Loucy (cell line): ENCODE measurements around the gene PITX1.

ENCODE experiments used
- H2AFZ ChIP-seq: fragments of 200-600 bp; sonication (generic); 2 replicates; pipeline ENCODE4 v1.6.0; 2016; ENCODE audit warnings: antibody characterized with exemption, mild to moderate bottlenecking, low read length, moderate library complexity
- H3F3A ChIP-seq: fragments of 200-600 bp; 2 replicates; pipeline ENCODE4 v1.6.0; 2016; ENCODE audit warnings: antibody characterized with exemption, low read depth, mild to moderate bottlenecking
- H3K27me3 ChIP-seq: fragments of 200-600 bp; sonication (generic); 2 replicates; pipeline ENCODE4 v1.6.1; 2014; ENCODE audit warnings: low read length, mild to moderate bottlenecking; ENCODE audit not compliant: insufficient read depth, poor library complexity, severe bottlenecking
- H3K36me3 ChIP-seq: fragments of 200-600 bp; sonication (generic); 2 replicates; pipeline ENCODE4 v1.6.1; 2016; ENCODE audit warnings: low read length; ENCODE audit not compliant: insufficient read depth
- H3K4me1 ChIP-seq: fragments of 200-600 bp; sonication (generic); 2 replicates; pipeline ENCODE4 v1.5.1; 2014; ENCODE audit warnings: low read length, mild to moderate bottlenecking; ENCODE audit not compliant: insufficient read depth, poor library complexity, severe bottlenecking
- H3K4me2 ChIP-seq: fragments of 200-600 bp; sonication (generic); 2 replicates; pipeline ENCODE4 v1.6.0; 2014; ENCODE audit warnings: antibody characterized with exemption, low read length, low read depth, mild to moderate bottlenecking; ENCODE audit not compliant: poor library complexity, severe bottlenecking
- H3K4me3 ChIP-seq: fragments of 200-600 bp; sonication (generic); 2 replicates; pipeline ENCODE4 v1.5.1; 2014; ENCODE audit warnings: low read length, mild to moderate bottlenecking, mixed read lengths; ENCODE audit not compliant: poor library complexity, severe bottlenecking
- H3K79me2 ChIP-seq: fragments of 200-600 bp; sonication (generic); 2 replicates; pipeline ENCODE4 v1.6.1; 2014; ENCODE audit warnings: low read length; ENCODE audit not compliant: insufficient read depth
- H3K9ac ChIP-seq: fragments of 200-600 bp; sonication (generic); 2 replicates; pipeline ENCODE4 v1.6.0; 2014; ENCODE audit warnings: mild to moderate bottlenecking, low read depth, low read length, moderate library complexity; ENCODE audit not compliant: poor library complexity, severe bottlenecking
- H3K9me2 ChIP-seq: fragments of 200-600 bp; sonication (generic); replicated peaks from 2 replicates; pipeline ENCODE4 v1.6.1; 2016; ENCODE audit warnings: low read depth, low read length, mixed read lengths
- H3K9me3 ChIP-seq: fragments of 200-600 bp; sonication (generic); 2 replicates; pipeline ENCODE4 v1.6.1; 2014; ENCODE audit warnings: mild to moderate bottlenecking, antibody characterized with exemption, low read length, low read depth; ENCODE audit not compliant: insufficient read depth
- H4K20me1 ChIP-seq: fragments of 200-600 bp; sonication (generic); 2 replicates; pipeline ENCODE4 v1.6.0; 2014; ENCODE audit warnings: antibody characterized with exemption, low read length, mild to moderate bottlenecking; ENCODE audit not compliant: insufficient read depth, poor library complexity, severe bottlenecking
- EZH2phosphoT487 ChIP-seq: fragments of 200-600 bp; IDR thresholded peaks from 2 replicates; pipeline ENCODE4 v1.6.1; 2018; ENCODE audit warnings: antibody characterized with exemption, mild to moderate bottlenecking, moderate library complexity, borderline replicate concordance
- TF ChIP-seq, protein P1 (sequence below): fragments of 200-600 bp; sonication (generic); conservative IDR thresholded peaks from 2 replicates; pipeline ENCODE4 v1.5.1; 2014; ENCODE audit warnings: mild to moderate bottlenecking, antibody characterized with exemption, low read length

PITX1 gene

GRCh38 chr5:135015942-135016341, 18.1 kb downstream of the PITX1 start:
- H3K79me2 ChIP-seq = no peaks in the 10 kb centered on the region
- H3K4me1 ChIP-seq = peaks cover 5% of the 10 kb centered on the region
- no peaks in the 10 kb centered on the region for H3K36me3 ChIP-seq
- H3K9me3 ChIP-seq = no peaks in the 10 kb centered on the region
- H3K9ac ChIP-seq = no peak overlapping the region
- H3F3A ChIP-seq = no peaks in the 10 kb centered on the region
- no peak overlapping the region for H2AFZ ChIP-seq
- H3K4me2 ChIP-seq = no peak overlapping the region
- no peaks in the 10 kb centered on the region for H3K9me2 ChIP-seq
- no peaks in the 10 kb centered on the region for H4K20me1 ChIP-seq
- no peak for TF ChIP-seq EZH2phosphoT487
- TF ChIP-seq, protein P1, sequence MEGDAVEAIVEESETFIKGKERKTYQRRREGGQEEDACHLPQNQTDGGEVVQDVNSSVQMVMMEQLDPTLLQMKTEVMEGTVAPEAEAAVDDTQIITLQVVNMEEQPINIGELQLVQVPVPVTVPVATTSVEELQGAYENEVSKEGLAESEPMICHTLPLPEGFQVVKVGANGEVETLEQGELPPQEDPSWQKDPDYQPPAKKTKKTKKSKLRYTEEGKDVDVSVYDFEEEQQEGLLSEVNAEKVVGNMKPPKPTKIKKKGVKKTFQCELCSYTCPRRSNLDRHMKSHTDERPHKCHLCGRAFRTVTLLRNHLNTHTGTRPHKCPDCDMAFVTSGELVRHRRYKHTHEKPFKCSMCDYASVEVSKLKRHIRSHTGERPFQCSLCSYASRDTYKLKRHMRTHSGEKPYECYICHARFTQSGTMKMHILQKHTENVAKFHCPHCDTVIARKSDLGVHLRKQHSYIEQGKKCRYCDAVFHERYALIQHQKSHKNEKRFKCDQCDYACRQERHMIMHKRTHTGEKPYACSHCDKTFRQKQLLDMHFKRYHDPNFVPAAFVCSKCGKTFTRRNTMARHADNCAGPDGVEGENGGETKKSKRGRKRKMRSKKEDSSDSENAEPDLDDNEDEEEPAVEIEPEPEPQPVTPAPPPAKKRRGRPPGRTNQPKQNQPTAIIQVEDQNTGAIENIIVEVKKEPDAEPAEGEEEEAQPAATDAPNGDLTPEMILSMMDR = no peak
- H3K4me3 ChIP-seq = no peak overlapping the region
- H3K27me3 ChIP-seq = no peaks in the 10 kb centered on the region

- H4K20me1 ChIP-seq = no peaks in the 10 kb centered on the region
- H3K4me2 ChIP-seq = no peak overlapping the region
- H3F3A ChIP-seq = no peaks in the 10 kb centered on the region
- H3K36me3 ChIP-seq = no peaks in the 10 kb centered on the region
- TF ChIP-seq EZH2phosphoT487 = no peak
- TF ChIP-seq, protein P1 = no peak
- H3K4me3 ChIP-seq = no peak overlapping the region
- H2AFZ ChIP-seq = no peak overlapping the region
- H3K9me3 ChIP-seq = no peaks in the 10 kb centered on the region
- no peaks in the 10 kb centered on the region for H3K79me2 ChIP-seq
- no peaks in the 10 kb centered on the region for H3K9me2 ChIP-seq
- H3K4me1 ChIP-seq = peaks cover 9% of the 10 kb centered on the region
- no peak overlapping the region for H3K9ac ChIP-seq
- H3K27me3 ChIP-seq = no peaks in the 10 kb centered on the region
Observed at GRCh38 chr5:135013947-135014570, 20.0 kb downstream of the PITX1 start.

DNA sequence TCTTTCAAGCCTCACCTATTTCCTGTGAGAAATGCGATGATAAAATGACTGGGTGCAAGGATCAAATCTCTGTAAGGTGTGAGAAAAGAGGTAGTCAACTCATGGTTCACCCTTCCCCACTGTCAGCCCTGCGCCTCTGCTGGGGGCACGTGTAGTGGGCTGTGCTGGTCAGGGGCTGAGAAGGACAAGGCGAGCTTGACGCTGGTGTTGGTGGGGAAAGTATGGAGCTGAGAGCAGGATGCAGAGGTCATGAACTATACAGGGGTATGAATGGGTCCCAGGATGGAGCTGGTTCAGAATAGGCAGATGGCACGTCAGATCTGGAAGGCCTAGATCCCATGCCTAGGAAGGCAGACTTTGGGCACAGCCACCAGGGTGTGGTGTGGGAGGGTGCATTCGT, 20.6 kb downstream of the PITX1 start:
- no peaks in the 10 kb centered on the region for H3K9me2 ChIP-seq
- no peaks in the 10 kb centered on the region for H3K9me3 ChIP-seq
- H3K4me1 ChIP-seq = peaks cover 9% of the 10 kb centered on the region
- H3K36me3 ChIP-seq = no peaks in the 10 kb centered on the region
- H2AFZ ChIP-seq = no peak overlapping the region
- H3K9ac ChIP-seq = no peak overlapping the region
- H3K4me2 ChIP-seq = no peak overlapping the region
- no peaks in the 10 kb centered on the region for H3K27me3 ChIP-seq
- TF ChIP-seq EZH2phosphoT487 = no peak
- TF ChIP-seq, protein P1 = no peak
- no peaks in the 10 kb centered on the region for H4K20me1 ChIP-seq
- no peaks in the 10 kb centered on the region for H3K79me2 ChIP-seq
- H3K4me3 ChIP-seq = no peak overlapping the region
- no peaks in the 10 kb centered on the region for H3F3A ChIP-seq
